Superior temporal gyrus (tissue), 1 donor: ENCODE data around the gene SLC6A7.
A peak's percentile ranks its signal among the peaks of the same experiment; 100 is the strongest.

Experiments used
- DNase-seq: peaks from one replicate; pipeline ENCODE4 v3.0.0-alpha.2; 2016; ENCODE audit errors: extremely low spot score

SLC6A7 gene

GRCh38 chr5:150190503-150190979, 679 bp downstream of the SLC6A7 start:
- no peak for DNase-seq

GRCh38 chr5:150190987-150191386, 1.1 kb downstream of the SLC6A7 start:
- no peak for DNase-seq

GRCh38 chr5:150192462-150192861, 2.6 kb downstream of the SLC6A7 start:
- peak; percentile 28 for DNase-seq

- DNase-seq = no peak
Observed at GRCh38 chr5:150195736-150196485, 6.0 kb downstream of the SLC6A7 start.

- DNase-seq = no peak
Observed at GRCh38 chr5:150196514-150196913, 6.7 kb downstream of the SLC6A7 start.

- no peak for DNase-seq
Observed at GRCh38 chr5:150196986-150197385, 7.1 kb downstream of the SLC6A7 start.

- no peak for DNase-seq
Observed at GRCh38 chr5:150197476-150197875, 7.6 kb downstream of the SLC6A7 start.

GRCh38 chr5:150202501-150202900, 12.6 kb downstream of the SLC6A7 start:
- no peak for DNase-seq

- DNase-seq = no peak
Observed at GRCh38 chr5:150203832-150204589, 14.1 kb downstream of the SLC6A7 start.

- DNase-seq = no peak
Observed at GRCh38 chr5:150204590-150204960, 14.7 kb downstream of the SLC6A7 start.

- DNase-seq = no peak
Observed at GRCh38 chr5:150206098-150206778, 16.4 kb downstream of the SLC6A7 start.

GRCh38 chr5:150206779-150207115, 16.9 kb downstream of the SLC6A7 start:
- DNase-seq = no peak

- DNase-seq = no peak
Observed at GRCh38 chr5:150208187-150209098, 18.6 kb downstream of the SLC6A7 start.

GRCh38 chr5:150209099-150209635, 19.3 kb downstream of the SLC6A7 start:
- no peak for DNase-seq

GRCh38 chr5:150210644-150211043, 20.8 kb downstream of the SLC6A7 start:
- DNase-seq = no peak

GRCh38 chr5:150211156-150212030, 21.5 kb downstream of the SLC6A7 start:
- no peak for DNase-seq

- no peak for DNase-seq
Observed at GRCh38 chr5:150213530-150213929, 23.7 kb downstream of the SLC6A7 start.

GRCh38 chr5:150214289-150214688, 24.4 kb downstream of the SLC6A7 start:
- no peak for DNase-seq

GRCh38 chr5:150215979-150216944, 26.4 kb downstream of the SLC6A7 start:
- DNase-seq = no peak
